ENCODE data around the gene PAK6. TPM values are rescaled to one million over a fixed set of nuclear protein-coding genes. Genes with fewer than 3 reads are reported as not detected.

PAK6 gene
- total RNA-seq, 1 donor from 2014 or later: 5.7 TPM

DNA sequence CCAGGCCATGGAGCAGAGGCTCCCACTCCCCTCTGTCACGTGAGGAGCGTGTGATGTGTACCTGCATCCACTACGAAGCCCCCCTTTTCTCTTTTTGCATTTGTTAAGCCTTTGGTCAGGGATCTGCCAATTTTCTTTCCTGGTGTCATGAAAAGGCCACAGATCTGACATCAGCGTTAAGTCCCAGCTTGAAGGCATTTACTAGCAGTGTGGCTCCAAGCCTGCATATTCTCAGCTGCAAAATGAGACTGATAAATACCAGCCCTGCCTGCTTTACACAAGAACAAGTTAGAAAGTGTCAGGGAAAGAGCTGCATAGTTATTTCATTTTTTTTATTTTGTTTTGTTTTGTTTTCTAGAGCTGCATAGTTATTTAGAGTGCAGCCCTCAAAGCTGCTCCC, 46.3 kb downstream of the PAK6 start:
- no peaks in the 10 kb centered on the region for H3K9me3 ChIP-seq
- TF ChIP-seq, protein P1, sequence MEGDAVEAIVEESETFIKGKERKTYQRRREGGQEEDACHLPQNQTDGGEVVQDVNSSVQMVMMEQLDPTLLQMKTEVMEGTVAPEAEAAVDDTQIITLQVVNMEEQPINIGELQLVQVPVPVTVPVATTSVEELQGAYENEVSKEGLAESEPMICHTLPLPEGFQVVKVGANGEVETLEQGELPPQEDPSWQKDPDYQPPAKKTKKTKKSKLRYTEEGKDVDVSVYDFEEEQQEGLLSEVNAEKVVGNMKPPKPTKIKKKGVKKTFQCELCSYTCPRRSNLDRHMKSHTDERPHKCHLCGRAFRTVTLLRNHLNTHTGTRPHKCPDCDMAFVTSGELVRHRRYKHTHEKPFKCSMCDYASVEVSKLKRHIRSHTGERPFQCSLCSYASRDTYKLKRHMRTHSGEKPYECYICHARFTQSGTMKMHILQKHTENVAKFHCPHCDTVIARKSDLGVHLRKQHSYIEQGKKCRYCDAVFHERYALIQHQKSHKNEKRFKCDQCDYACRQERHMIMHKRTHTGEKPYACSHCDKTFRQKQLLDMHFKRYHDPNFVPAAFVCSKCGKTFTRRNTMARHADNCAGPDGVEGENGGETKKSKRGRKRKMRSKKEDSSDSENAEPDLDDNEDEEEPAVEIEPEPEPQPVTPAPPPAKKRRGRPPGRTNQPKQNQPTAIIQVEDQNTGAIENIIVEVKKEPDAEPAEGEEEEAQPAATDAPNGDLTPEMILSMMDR (IDR thresholded peaks at IDR 0.05): no peak
- H3K27ac ChIP-seq: no peak overlapping the region
- no peak for ATAC-seq
- no peaks in the 10 kb centered on the region for H3K36me3 ChIP-seq
- H3K27me3 ChIP-seq: peaks cover 42% of the 10 kb centered on the region
- intact Hi-C loops (cut with DNase I): no loop called here
- H3K4me1 ChIP-seq: peaks cover 31% of the 10 kb centered on the region
- no peak overlapping the region for H3K4me3 ChIP-seq
- DNase-seq: no peak

DNA sequence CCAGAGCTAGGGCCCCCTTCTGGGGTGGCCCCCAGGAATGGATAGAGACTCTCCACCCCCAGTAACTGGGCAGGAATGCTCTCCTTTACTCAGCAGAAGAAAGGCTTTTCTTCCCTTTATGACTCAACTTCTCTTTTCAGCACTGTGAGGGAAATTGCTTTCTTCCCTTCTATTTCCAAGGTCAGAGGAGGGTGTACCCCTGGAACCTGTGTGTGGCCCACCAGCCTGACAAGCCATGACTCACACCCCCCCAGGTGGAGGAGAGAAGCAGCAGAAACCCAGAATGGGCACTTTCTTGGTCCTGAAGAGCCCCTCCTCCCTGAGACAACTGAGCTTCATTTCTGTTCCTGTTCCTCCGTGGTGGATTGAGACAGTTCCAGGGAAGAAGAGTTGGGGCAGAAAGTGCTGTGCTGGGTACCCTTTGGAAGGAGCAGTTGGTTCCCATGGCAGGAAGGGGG, 46.7 kb downstream of the PAK6 start:
- Histone ChIP-seq H3K27me3 (peaks cover 37% of the 10 kb centered on the region), H3K27ac (no peak overlapping the region), H3K9me3 (no peaks in the 10 kb centered on the region), H3K36me3 (no peaks in the 10 kb centered on the region), H3K4me3 (no peak overlapping the region), H3K4me1 (peaks cover 31% of the 10 kb centered on the region)
- ATAC-seq (no peak), DNase-seq (no peak)
- intact Hi-C loops (cut with DNase I): no loop called here
- TF ChIP-seq, protein P1 (IDR thresholded peaks at IDR 0.05): no peak

DNA sequence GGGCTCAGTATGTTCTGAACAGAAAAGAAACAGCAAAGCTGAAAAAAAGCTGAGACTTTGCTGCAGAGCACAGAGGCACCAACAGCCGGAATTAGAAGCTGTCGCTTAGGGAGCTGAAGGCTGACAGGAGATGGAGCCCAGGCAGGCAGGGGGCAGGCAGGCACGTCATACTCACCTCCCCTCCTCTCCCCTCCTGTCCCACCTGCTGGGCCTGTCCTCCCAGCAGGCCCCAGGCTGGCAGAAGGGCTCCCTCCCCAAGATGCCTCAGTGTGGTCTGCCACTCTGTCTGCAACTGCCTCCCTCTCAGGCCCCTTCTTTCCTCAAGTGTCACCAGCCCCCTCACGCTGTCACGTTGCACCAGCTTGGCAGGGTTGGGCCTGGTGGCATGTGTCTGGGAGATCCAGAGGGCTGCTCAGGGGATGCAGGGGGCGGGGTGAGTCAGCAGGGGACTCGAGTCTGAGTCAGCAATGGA, 47.2 kb downstream of the PAK6 start:
- intact Hi-C loops (cut with DNase I): no loop called here
- peaks cover 32% of the 10 kb centered on the region for H3K27me3 ChIP-seq

DNA sequence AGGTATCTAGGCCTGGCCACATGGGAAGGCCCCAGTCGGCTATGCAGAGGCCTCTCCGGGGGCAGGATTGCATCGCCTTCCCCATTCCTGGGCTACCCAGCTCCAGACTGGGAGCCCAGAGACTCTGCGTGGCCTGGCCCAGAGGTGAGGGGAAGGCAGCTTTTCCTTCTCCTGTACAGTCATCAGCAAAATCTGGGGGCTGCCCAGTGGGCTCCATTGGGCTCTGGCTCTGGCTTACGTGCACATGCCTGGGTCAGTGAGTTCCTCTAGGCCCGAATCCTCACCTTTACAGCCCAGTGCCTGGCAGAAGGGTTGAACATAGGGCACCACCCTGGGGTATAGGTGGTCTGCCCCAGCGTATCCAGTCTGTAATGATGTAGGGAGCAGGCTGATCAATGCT, 47.9 kb downstream of the PAK6 start:
- TF ChIP-seq, protein P1 (IDR thresholded peaks at IDR 0.05): no peak
- no peak overlapping the region for H3K27ac ChIP-seq
- no peaks in the 10 kb centered on the region for H3K36me3 ChIP-seq
- intact Hi-C loops (cut with DNase I): no loop called here
- H3K9me3 ChIP-seq: no peaks in the 10 kb centered on the region
- ATAC-seq (no peak), DNase-seq (no peak)
- H3K4me1 ChIP-seq: peaks cover 38% of the 10 kb centered on the region
- no peak overlapping the region for H3K4me3 ChIP-seq
- H3K27me3 ChIP-seq: peaks cover 25% of the 10 kb centered on the region

More for the DNA sequence above, 47.2 kb downstream of the PAK6 start:
- Histone ChIP-seq H3K36me3 (no peaks in the 10 kb centered on the region), H3K9me3 (no peaks in the 10 kb centered on the region), H3K4me3 (no peak overlapping the region), H3K27ac (no peak overlapping the region), H3K4me1 (peaks cover 34% of the 10 kb centered on the region)
- TF ChIP-seq, protein P1 (IDR thresholded peaks at IDR 0.05): no peak
- no peak for DNase-seq
- ATAC-seq: no peak

DNA sequence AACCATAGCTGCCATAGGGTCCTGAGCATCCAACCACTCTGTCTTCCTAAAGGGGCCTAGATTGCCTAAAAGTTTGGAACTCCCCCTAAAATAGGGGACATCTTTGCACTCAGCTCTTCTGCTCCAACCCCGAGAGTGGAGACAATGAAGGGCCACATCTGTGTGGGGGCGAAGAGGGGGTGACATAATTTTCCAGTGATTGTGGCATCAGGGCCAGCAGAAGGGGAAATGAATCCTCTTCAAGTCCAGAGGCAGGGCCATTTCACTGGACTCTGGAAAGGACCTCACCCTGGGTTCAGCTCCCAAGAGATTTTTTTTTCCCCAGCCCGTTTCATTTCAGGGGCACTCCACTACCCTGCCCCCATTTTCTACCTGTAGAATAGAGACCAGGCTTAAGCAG, 48.6 kb downstream of the PAK6 start:
- intact Hi-C loops (cut with DNase I): no loop called here
- H3K4me3 ChIP-seq: no peak overlapping the region
- peaks cover 19% of the 10 kb centered on the region for H3K27me3 ChIP-seq
- no peaks in the 10 kb centered on the region for H3K9me3 ChIP-seq
- peaks cover 33% of the 10 kb centered on the region for H3K4me1 ChIP-seq
- DNase-seq (no peak), ATAC-seq (no peak)
- no peaks in the 10 kb centered on the region for H3K36me3 ChIP-seq
- no peak overlapping the region for H3K27ac ChIP-seq
- TF ChIP-seq, protein P1 (IDR thresholded peaks at IDR 0.05): no peak

DNA sequence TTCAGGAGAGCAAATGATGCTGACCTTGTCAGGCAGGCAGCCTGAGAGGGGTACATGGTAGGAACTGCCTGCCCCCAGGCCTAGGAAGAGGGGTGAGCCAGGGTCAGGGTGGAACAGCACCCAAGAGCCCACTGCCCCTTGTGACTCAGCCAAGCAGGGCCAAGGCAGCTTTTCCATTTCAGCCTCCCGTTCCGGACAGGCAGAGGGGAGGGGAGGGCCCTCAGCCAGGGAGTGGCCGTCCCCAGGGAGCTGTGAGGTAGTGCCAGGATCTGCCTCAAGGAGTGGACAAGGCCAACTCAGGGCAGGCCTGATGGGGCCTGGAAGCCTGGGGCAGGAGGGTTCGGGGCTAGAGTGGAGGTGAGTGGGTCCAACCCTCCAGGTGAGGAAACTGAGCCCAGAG, 49.1 kb downstream of the PAK6 start:
- intact Hi-C loops (cut with DNase I): no loop called here

More for the DNA sequence above, 49.1 kb downstream of the PAK6 start:
- H3K27ac ChIP-seq: no peak overlapping the region
- no peak overlapping the region for H3K4me3 ChIP-seq
- H3K4me1 ChIP-seq: peaks cover 28% of the 10 kb centered on the region
- H3K36me3 ChIP-seq: no peaks in the 10 kb centered on the region
- ATAC-seq (no peak), DNase-seq (no peak)
- H3K27me3 ChIP-seq: peaks cover 15% of the 10 kb centered on the region
- TF ChIP-seq, protein P1 (IDR thresholded peaks at IDR 0.05): no peak
- no peaks in the 10 kb centered on the region for H3K9me3 ChIP-seq
